ENCODE data around the gene GTSE1. TPM values are rescaled to one million over a fixed set of nuclear protein-coding genes. Genes with fewer than 3 reads are reported as not detected.

The GTSE1 gene
- total and polyA plus RNA-seq, 2 of the 13 experiments (the other 11 are each of a cell fraction or from before 2014, with no cell fraction given), result 10.7 to 13.5 TPM

- FAIRE-seq (no peak), ATAC-seq (no peak), DNase-seq (ENCODE audit: low spot score) (no peak)
- no peaks in the 10 kb centered on the region for H3K79me2 ChIP-seq (ENCODE audit: insufficient read depth, low read length)
- no peaks in the 10 kb centered on the region for H3K9me3 ChIP-seq (ENCODE audit: low read length)
- H3K9ac ChIP-seq (ENCODE audit: insufficient read depth, low read depth, low read length), result no peak overlapping the region
- H3K4me3 ChIP-seq (replicated peaks in 1 of 3; ENCODE audit: insufficient read depth in 1 of 3, low read depth in 2 of 3, low read length in 3 of 3), result no peak overlapping the region
- POLR2A ChIA-PET, result interaction anchor here (0.5 to 6.2 kb wide), 4 partner anchors 10 to 180 kb away, joined by 3 to 41 read pairs (median 3); partner anchors contain the start of gene TTC38
- intact Hi-C loops (cut with micrococcal nuclease; ENCODE audit: unreplicated experiment) (no loop called here), in situ Hi-C loops (cut with HindIII; ENCODE audit: extremely low pct_ligation_motif_present, low pct_unique_long_range_greater_than_20kb) (no loop called here)
- TF ChIP-seq AGO2 (optimal IDR thresholded peaks at IDR 0.05; ENCODE audit: low read depth, low read length) (peak; percentile 78), RBFOX2 (IDR thresholded peaks at IDR 0.05; ENCODE audit: low read depth, low read length) (0 out of 2 replicates have a peak, but pooled peaks have one; percentile 43), ETV6 (CRISPR knock-in tag; conservative IDR thresholded peaks at IDR 0.05) (no peak), CHD2 (IDR thresholded peaks at IDR 0.05; ENCODE audit: low read depth, low read length) (no peak)
- no peaks in the 10 kb centered on the region for H3K27me3 ChIP-seq (ENCODE audit: control insufficient read depth in 1 of 2, insufficient read depth in 2 of 2, low read length in 2 of 2)
- WGBS (ENCODE audit: low lambda C conversion rate), result 100% methylated on average over 6 of the region's 12 CpGs
- peaks cover 62 to 93% of the 10 kb centered on the region in 2 experiments for H3K36me3 ChIP-seq (replicated peaks in 1 of 2; ENCODE audit: control insufficient read depth in 1 of 2, insufficient read depth in 2 of 2, low read length in 2 of 2)
- H4K20me1 ChIP-seq (ENCODE audit: insufficient read depth, low read length), result peaks cover 7% of the 10 kb centered on the region
- no peak overlapping the region for H3K4me2 ChIP-seq (ENCODE audit: low read depth, low read length)
- CTCF ChIA-PET (ENCODE audit: low intra/inter-chr PET ratio, low total read pairs), result no interaction called here
- no TSS peak for BruUV-seq (replicated peaks)
- H3K4me1 ChIP-seq (ENCODE audit: insufficient read depth, low read length), result no peaks in the 10 kb centered on the region
- H3K27ac ChIP-seq (ENCODE audit: extremely low read length, insufficient read depth, low read length), result no peak overlapping the region
- no peak overlapping the region for H2AFZ ChIP-seq (ENCODE audit: low read length)
Observed at GRCh38 chr22:46280063-46280817, 16.4 kb upstream of the GTSE1 start.

- 0 out of 2 replicates have a peak, but pooled peaks cover 3% of the 10 kb centered on the region for H4K20me1 ChIP-seq (ENCODE audit: insufficient read depth, low read length)
- H3K4me2 ChIP-seq (ENCODE audit: low read depth, low read length), result no peak overlapping the region
- no peak for DNase-seq (ENCODE audit: low spot score)
- WGBS (ENCODE audit: low lambda C conversion rate), result 99% methylated on average over 15 of the region's 19 CpGs
- ChIA-PET CTCF (ENCODE audit: low intra/inter-chr PET ratio, low total read pairs) (no interaction called here), POLR2A (interaction anchor here (0.5 to 6.2 kb wide), 4 partner anchors 9 to 179 kb away, joined by 3 to 41 read pairs (median 3); partner anchors contain the start of gene TTC38)
- no peaks in the 10 kb centered on the region for H3K4me1 ChIP-seq (ENCODE audit: insufficient read depth, low read length)
- H3K27ac ChIP-seq (ENCODE audit: extremely low read length, insufficient read depth, low read length), result no peak overlapping the region
- no peaks in the 10 kb centered on the region for H3K27me3 ChIP-seq (ENCODE audit: control insufficient read depth in 1 of 2, insufficient read depth in 2 of 2, low read length in 2 of 2)
- no peak for FAIRE-seq
- in situ Hi-C loops (cut with HindIII; ENCODE audit: extremely low pct_ligation_motif_present, low pct_unique_long_range_greater_than_20kb), result no loop called here
- no peaks in the 10 kb centered on the region for H3K79me2 ChIP-seq (ENCODE audit: insufficient read depth, low read length)
- no TSS peak for BruUV-seq (replicated peaks)
- no peak overlapping the region for H3K9ac ChIP-seq (ENCODE audit: insufficient read depth, low read depth, low read length)
- peaks cover 61 to 90% of the 10 kb centered on the region in 2 experiments for H3K36me3 ChIP-seq (replicated peaks in 1 of 2; ENCODE audit: control insufficient read depth in 1 of 2, insufficient read depth in 2 of 2, low read length in 2 of 2)
- intact Hi-C loops (cut with micrococcal nuclease; ENCODE audit: unreplicated experiment), result no loop called here
- no peak for ATAC-seq
- H3K9me3 ChIP-seq (ENCODE audit: low read length), result no peaks in the 10 kb centered on the region
- H3K4me3 ChIP-seq (replicated peaks in 1 of 3; ENCODE audit: insufficient read depth in 1 of 3, low read depth in 2 of 3, low read length in 3 of 3), result no peak overlapping the region
- H2AFZ ChIP-seq (ENCODE audit: low read length), result no peak overlapping the region
- TF ChIP-seq SIN3A (IDR thresholded peaks at IDR 0.05; ENCODE audit: borderline replicate concordance, low read depth, low read length) (no peak), AGO2 (optimal IDR thresholded peaks at IDR 0.05; ENCODE audit: low read depth, low read length) (peak; percentile 7), HDAC2 (CRISPR knock-in tag; IDR thresholded peaks at IDR 0.05) (no peak), POLR2A (IDR thresholded peaks at IDR 0.05; ENCODE audit: insufficient read depth in 1 of 2, low read depth in 2 of 2, low read length in 2 of 2) (peak in 1 of 2 experiments; percentile 27; a peak in 1 of 4 replicates), ZFP41 (CRISPR knock-in tag; IDR thresholded peaks at IDR 0.05; ENCODE audit: borderline replicate concordance) (no peak), GPN1 (CRISPR knock-in tag; IDR thresholded peaks at IDR 0.05; ENCODE audit: borderline replicate concordance) (no peak), CENPT (CRISPR knock-in tag; IDR thresholded peaks at IDR 0.05; ENCODE audit: low read depth) (no peak), ATF7-NPFF (CRISPR knock-in tag; IDR thresholded peaks at IDR 0.05; ENCODE audit: low read depth) (no peak), ELF1 (CRISPR knock-in tag; IDR thresholded peaks at IDR 0.05) (no peak), ZNF557 (CRISPR knock-in tag; IDR thresholded peaks at IDR 0.05) (no peak), PTBP1 (IDR thresholded peaks at IDR 0.05; ENCODE audit: low read depth, low read length, poor library complexity, severe bottlenecking) (no peak), ZSCAN12 (CRISPR knock-in tag; IDR thresholded peaks at IDR 0.05) (no peak)
Observed at GRCh38 chr22:46280999-46281623, 15.6 kb upstream of the GTSE1 start.

All from HepG2 (cell line).